GM21576 (cell line): ENCODE measurements around the gene RNASEH1.
A peak's percentile ranks its signal among the peaks of the same experiment; 100 is the strongest.
"Not testable (repeated sequence)": the region's sequence is repeated elsewhere in the genome, so short reads cannot be mapped to it uniquely, and the experiment has no call there.

Experiments
- ATAC-seq: cut with Tn5 transposase; IDR thresholded peaks from one replicate; pipeline ENCODE4 v1.9.1; 2021; ENCODE audit warnings: mild to moderate bottlenecking, moderate library complexity; ENCODE audit not compliant: unreplicated experiment

Gene RNASEH1

GRCh38 chr2:3522961-3523421 is 35.1 kb downstream of the RNASEH1 start:
- ATAC-seq, result no peak

GRCh38 chr2:3520591-3520990 is 37.5 kb downstream of the RNASEH1 start:
- ATAC-seq, result no peak

- peak; percentile 67 for ATAC-seq
Measured at GRCh38 chr2:3519255-3520205, 38.6 kb downstream of the RNASEH1 start, which contains the start of gene ADI1. TSS of gene ADI1 (minus strand) at chr2:3519531. CDS start at chr2:3519487, 44 bp downstream.

GRCh38 chr2:3518496-3519254 is 39.5 kb downstream of the RNASEH1 start:
- ATAC-seq, result peak; percentile 78

- ATAC-seq, result no peak
Measured at GRCh38 chr2:3517948-3518495, 40.1 kb downstream of the RNASEH1 start.

GRCh38 chr2:3516831-3517230 is 41.3 kb downstream of the RNASEH1 start:
- no peak for ATAC-seq

GRCh38 chr2:3515438-3515837 is 42.7 kb downstream of the RNASEH1 start:
- not testable (repeated sequence) for ATAC-seq

- no peak for ATAC-seq
Measured at GRCh38 chr2:3513026-3513810, 44.9 kb downstream of the RNASEH1 start.

- ATAC-seq, result no peak
Measured at GRCh38 chr2:3512086-3512485, 46.0 kb downstream of the RNASEH1 start.

GRCh38 chr2:3505771-3506170 is 52.4 kb downstream of the RNASEH1 start:
- ATAC-seq, result no peak

GRCh38 chr2:3504741-3505140 is 53.4 kb downstream of the RNASEH1 start:
- no peak for ATAC-seq

GRCh38 chr2:3503483-3503882 is 54.6 kb downstream of the RNASEH1 start:
- ATAC-seq, result no peak

GRCh38 chr2:3503046-3503445 is 55.1 kb downstream of the RNASEH1 start:
- ATAC-seq, result no peak

GRCh38 chr2:3500326-3500899 is 57.7 kb downstream of the RNASEH1 start:
- ATAC-seq, result no peak

- ATAC-seq, result no peak
Measured at GRCh38 chr2:3498783-3499394, 59.2 kb downstream of the RNASEH1 start.

- not testable (repeated sequence) for ATAC-seq
Measured at GRCh38 chr2:3496708-3497080, 61.4 kb downstream of the RNASEH1 start.
